Measurements from ENCODE around the gene CBFA2T2. TPM values are rescaled to one million over a fixed set of nuclear protein-coding genes. Genes with fewer than 3 reads are reported as not detected.
"Not testable (repeated sequence)": the region's sequence is repeated elsewhere in the genome, so short reads cannot be mapped to it uniquely, and the experiment has no call there.

Gene CBFA2T2
- total RNA-seq = 10 to 100 TPM; 10.0 to 35.6 (median 16.2) TPM

DNA sequence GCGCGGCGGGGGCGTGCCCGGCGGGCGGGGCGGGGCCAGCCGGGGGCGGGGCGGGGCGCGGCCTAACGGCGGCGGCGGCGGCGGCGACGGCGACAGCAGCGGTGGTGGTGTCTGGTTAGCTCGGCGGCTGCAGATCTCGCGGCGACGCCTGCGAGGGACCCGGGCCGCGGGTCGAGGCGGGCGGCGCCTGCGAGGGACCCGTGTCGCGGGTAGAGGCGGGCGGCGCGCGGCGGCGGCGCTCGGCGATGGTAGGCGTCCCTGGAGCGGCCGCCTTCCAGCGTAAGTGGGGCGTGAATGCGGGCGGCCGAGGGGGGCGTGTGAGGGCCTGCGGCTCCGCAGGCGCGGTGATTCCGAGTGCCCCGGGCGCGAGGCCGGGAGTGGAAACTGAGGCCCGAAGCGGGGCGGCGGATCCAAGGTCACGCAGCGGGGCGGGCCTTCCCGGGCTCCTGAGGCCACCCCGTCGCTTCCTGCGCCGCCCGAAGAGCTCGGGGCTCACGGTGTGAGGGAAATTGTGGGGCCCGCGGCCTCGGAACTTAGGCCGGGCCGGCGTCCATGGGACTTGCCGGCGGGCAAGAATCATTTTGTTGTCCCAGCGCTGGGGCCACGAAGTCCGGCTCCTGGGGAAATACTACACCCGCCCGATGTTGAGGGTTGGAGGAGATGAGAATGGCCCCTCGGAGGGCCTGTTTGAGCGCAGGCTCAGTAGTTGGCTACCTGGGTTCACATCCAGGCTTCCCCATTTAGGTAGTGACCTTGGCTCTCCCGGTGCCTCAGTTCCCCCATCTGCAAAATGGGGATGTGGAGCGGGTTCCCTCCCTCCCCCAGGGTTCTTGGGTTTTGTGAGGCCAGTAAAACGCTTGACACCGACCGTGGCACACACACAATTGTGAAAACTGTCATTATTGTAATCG is at the start of gene CBFA2T2:
CBFA2T2 (plus strand) TSS at position 74 of the 911 bp plus-strand sequence; CDS start at position 246, 172 bp downstream.
- no peaks in the 10 kb centered on the region for H3K9me3 ChIP-seq
- peak; percentile 39 to 79 for ATAC-seq (ENCODE audit: low FRiP score in 2 of 2)
- DNase-seq = peak in 1 of 2 donors; percentile 50
- H3K27ac ChIP-seq = peak within 1 kb of the TSS; percentile 92 to 98 (median 93)
- TF ChIP-seq POLR2AphosphoS5 (IDR thresholded peaks at IDR 0.05) = no peak
- TF ChIP-seq, protein P1, sequence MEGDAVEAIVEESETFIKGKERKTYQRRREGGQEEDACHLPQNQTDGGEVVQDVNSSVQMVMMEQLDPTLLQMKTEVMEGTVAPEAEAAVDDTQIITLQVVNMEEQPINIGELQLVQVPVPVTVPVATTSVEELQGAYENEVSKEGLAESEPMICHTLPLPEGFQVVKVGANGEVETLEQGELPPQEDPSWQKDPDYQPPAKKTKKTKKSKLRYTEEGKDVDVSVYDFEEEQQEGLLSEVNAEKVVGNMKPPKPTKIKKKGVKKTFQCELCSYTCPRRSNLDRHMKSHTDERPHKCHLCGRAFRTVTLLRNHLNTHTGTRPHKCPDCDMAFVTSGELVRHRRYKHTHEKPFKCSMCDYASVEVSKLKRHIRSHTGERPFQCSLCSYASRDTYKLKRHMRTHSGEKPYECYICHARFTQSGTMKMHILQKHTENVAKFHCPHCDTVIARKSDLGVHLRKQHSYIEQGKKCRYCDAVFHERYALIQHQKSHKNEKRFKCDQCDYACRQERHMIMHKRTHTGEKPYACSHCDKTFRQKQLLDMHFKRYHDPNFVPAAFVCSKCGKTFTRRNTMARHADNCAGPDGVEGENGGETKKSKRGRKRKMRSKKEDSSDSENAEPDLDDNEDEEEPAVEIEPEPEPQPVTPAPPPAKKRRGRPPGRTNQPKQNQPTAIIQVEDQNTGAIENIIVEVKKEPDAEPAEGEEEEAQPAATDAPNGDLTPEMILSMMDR (IDR thresholded peaks at IDR 0.05) = peak in 2 of 6 experiments; percentile 3 to 22
- peak in 2 of 4 donors; percentile 9 to 62 for TF ChIP-seq POLR2A (IDR thresholded peaks at IDR 0.05)
- peaks cover 0 to 3% (median 0%) of the 10 kb centered on the region in 4 donors for H3K36me3 ChIP-seq
- whole genome bisulfite sequencing, 2 donors = 1 to 2% methylated on average over 42 to 47 of the region's 105 CpGs
- peaks cover 17 to 31% (median 19%) of the 10 kb centered on the region in 4 donors for H3K4me1 ChIP-seq
- peak within 1 kb of the TSS; percentile 69 to 99 (median 92) for H3K4me3 ChIP-seq
- no peaks in the 10 kb centered on the region for H3K27me3 ChIP-seq

DNA sequence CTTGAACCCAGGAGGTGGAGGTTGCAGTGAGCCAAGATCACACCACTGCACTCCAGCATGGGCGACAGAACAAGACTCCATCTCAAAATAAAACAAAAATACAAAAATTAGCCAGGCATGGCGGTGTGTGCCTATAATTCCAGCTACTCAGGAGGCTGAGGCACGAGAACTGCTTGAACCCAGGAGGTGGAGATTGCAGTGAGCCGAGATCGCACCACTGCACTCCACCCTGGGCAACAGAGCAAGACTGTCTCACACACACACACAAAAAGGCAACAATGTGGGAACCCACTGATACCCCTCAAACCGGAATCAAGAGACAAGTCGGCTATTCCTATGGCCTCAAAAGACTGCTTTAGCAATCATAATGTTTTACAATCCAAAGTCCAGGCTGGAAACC is 49.3 kb upstream of the CBFA2T2 start:
- H3K4me1 ChIP-seq = peaks cover 8 to 16% (median 12%) of the 10 kb centered on the region in 4 donors
- not testable (repeated sequence) for H3K36me3 ChIP-seq; H3K4me3 ChIP-seq; H3K9me3 ChIP-seq; ATAC-seq (ENCODE audit: low FRiP score in 2 of 2); H3K27ac ChIP-seq; DNase-seq; H3K27me3 ChIP-seq
- WGBS, 2 donors = 96% methylated on average over 7 of the region's 7 CpGs

DNA sequence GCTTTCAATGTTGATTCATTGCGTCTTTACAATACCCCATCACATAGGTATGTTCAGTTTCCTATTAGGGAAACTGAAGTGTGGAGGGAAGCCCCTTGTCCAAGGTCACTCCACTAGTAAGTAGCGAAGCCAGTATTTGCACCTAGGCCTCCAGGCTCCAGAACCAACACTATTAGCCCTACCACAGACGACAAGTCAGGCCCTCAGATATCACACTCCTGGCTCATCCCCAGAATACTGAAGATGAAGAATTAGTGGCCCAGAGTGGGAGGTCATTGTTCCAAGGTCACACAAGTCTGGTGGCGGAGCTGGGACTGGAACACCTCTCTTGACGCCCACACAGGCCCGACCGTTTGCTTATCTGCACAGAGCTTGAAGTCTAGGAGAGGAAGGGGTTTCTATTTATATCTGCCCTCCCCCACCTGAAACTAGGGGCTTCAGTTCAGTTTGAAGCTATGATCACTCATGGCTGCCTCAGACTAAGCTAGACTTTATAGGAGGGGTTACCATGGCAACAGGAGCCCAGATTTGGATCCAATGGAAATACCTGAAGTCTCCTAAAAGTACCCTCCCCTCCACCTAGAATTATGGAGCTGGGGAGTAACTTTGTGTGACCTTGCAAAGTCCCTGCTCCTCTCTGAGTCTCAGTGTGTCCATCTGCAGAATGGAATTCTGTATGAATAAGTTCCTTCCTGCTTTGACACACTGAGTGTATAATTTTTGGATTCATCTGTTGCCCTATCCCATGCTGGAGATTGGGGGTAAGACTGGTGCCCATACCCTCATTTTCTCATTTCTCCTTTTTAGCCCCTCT is 48.5 kb upstream of the CBFA2T2 start:
- H3K9me3 ChIP-seq = no peaks in the 10 kb centered on the region
- TF ChIP-seq POLR2A (IDR thresholded peaks at IDR 0.05) = no peak
- TF ChIP-seq, protein P1 (IDR thresholded peaks at IDR 0.05) = no peak
- TF ChIP-seq EP300 (IDR thresholded peaks at IDR 0.05) = no peak
- TF ChIP-seq POLR2AphosphoS5 (IDR thresholded peaks at IDR 0.05) = no peak
- DNase-seq (no peak), ATAC-seq (ENCODE audit: low FRiP score in 2 of 2) (no peak)
- H3K27me3 ChIP-seq = no peaks in the 10 kb centered on the region
- 81 to 82% methylated on average over 4 to 7 of the region's 7 CpGs for WGBS, 2 donors
- no peaks in the 10 kb centered on the region for H3K36me3 ChIP-seq
- H3K4me3 ChIP-seq = no peak overlapping the region
- H3K27ac ChIP-seq = no peak overlapping the region
- H3K4me1 ChIP-seq = peaks cover 8 to 16% (median 12%) of the 10 kb centered on the region in 4 donors

DNA sequence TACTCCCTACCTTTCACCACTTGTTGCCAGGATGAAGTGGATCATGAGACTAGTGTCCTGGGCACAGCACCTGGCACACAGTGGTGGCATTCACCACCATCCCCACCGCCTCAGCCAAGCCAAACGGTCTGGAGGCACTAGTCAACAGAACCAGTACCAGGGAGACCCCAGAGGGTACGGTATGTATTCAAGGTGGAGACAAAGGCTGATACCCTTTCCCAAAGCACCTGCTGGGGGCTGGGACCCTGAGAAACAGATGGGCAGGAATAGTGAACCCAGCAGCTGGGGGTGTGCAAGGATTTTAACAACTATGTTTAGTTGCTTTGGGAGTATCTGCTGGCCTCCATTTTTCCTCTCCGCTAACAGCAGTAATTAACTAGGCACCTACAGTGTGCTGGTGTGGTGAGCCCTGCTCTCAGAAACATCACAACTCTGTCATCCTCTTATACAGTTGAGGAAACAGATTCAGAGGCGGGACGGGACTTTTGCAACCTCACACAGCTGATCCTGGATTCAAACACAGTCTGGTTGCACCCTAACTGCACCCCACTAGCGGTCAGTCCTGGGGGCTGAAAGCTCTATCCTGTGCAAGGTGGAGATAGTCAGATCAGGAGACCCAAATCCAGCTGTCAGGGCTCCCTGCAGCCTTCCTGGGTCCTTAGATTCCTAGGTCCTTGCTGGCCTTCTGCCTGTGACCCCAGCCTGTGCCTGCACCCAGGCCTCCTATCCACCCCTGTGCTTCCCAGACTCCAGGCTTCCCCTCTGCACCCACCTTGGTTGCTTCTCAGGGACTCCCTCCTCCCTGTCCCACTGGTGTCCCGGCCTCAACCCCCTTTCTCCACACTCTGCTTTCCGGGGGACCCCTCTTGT is 47.5 kb upstream of the CBFA2T2 start:
- H3K36me3 ChIP-seq = no peaks in the 10 kb centered on the region
- no peaks in the 10 kb centered on the region for H3K27me3 ChIP-seq
- H3K4me3 ChIP-seq = peak overlapping the region in 3 of 4 donors; percentile 85 to 92 (median 87)
- H3K9me3 ChIP-seq = no peaks in the 10 kb centered on the region
- H3K27ac ChIP-seq = no peak overlapping the region
- DNase-seq (no peak), ATAC-seq (ENCODE audit: low FRiP score in 2 of 2) (no peak)
- 69 to 75% methylated on average over 8 to 9 of the region's 9 CpGs for WGBS, 2 donors
- H3K4me1 ChIP-seq = peaks cover 8 to 16% (median 12%) of the 10 kb centered on the region in 4 donors
- TF ChIP-seq POLR2AphosphoS5 (IDR thresholded peaks at IDR 0.05) = no peak
- no peak for TF ChIP-seq EP300 (IDR thresholded peaks at IDR 0.05)
- TF ChIP-seq, protein P1 (IDR thresholded peaks at IDR 0.05) = no peak
- TF ChIP-seq POLR2A (IDR thresholded peaks at IDR 0.05) = no peak

All from upper lobe of left lung (tissue), 6 donors.